HS-27A (cell line): ENCODE data around the gene MAX.
"Not testable (repeated sequence)": the region's sequence is repeated elsewhere in the genome, so short reads cannot be mapped to it uniquely, and the experiment has no call there.

Source experiments
- DNase-seq: peaks from one replicate; pipeline ENCODE4 v3.0.0-alpha.2; 2012; ENCODE audit warnings: low read depth, missing footprints

Gene MAX

DNA sequence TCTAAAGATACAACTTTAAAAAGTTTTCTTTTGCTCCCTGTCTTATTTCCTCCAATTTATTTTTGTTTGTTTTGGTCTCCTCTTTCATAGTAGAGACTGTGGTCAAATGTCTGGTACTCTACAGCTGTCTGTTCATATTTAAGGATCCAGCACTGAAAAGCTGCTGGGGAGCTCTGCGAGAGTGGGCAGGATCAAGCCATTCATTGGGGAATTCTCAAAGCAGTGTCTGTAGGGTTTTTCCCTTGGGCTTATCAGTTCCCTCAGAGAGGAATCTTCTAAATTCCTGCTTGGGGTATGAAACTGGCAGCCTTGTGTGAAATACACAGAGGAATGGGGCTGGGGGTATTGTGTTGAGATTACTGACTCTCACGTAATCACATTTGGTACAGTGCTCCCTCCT is 63.4 kb downstream of the MAX start:
- DNase-seq, result no peak

DNA sequence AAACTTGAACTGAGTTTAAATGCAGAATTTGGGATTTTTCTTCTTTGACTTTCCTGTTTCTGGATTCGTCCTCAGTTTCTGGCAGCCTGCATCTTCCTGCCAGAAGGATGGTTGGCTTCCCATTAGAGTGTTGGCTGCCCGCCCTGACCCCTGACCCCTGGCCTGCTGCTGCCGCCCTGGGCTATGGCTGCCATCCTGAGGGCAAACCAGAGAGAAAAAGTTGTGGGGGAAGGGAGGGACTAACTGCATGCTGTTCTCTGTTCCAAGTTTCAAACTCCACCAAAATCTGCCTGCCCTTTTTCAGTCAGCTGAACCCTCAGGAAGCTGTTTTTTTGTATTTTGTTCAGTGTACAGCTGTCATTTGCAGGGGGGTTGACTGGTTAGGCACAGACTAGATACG is 67.3 kb downstream of the MAX start:
- DNase-seq, result no peak

DNA sequence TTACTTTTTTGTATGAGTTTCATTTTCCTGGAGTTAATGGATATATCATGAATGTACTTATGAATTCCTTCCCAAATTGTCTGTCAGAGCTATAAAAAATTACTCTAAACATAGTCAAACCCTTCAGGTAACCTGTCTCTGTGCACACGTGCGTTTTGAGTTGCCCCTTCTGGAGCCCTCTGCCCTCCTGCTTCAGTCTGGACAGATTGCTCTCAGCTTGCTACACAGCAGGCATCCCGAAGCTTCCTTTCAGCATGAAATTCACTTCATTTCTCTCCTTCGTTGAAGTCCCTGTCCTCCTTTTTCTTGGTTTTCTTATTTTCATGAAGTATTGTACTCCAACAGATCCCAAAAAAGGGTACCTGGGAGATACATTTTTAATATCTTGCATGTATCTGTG is 68.3 kb downstream of the MAX start:
- no peak for DNase-seq

DNA sequence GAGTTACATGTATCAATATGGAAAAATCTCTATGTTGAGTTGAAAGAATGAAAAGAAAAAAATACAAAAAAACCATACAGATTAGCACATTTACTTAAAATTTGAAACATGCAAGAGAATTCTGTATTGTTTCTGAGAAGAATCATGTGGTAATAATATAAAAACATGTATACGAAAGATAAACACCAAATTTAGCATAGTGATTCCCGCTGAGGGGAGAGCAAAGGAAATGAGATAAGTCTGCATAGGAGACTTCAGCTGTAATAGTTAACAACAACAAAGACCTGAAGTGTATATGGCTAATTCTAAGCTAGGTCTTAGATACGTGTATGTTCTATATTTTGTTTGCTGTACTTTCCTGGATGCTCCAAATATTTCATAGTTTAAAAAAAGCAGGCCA is 69.1 kb downstream of the MAX start:
- DNase-seq, result no peak

DNA sequence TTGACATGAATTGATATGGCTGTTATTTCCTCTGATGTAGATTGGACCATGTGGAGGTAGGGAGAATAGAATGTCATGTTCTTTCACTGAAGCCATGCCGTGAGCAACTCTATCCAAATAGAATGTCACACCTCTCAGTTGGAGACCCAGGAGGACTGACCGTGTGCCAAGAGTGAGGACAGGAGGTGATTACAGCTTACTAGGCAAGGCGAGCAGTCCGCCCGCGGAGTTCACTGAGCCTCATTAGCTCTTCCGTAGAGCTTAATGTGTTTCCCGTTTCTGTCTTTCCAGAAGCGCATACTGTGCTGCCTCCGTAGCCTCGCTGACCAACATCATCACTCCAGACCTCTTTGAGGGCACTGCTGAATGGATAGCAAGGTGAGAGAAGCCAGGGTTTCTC is 70.0 kb downstream of the MAX start:
- no peak for DNase-seq

DNA sequence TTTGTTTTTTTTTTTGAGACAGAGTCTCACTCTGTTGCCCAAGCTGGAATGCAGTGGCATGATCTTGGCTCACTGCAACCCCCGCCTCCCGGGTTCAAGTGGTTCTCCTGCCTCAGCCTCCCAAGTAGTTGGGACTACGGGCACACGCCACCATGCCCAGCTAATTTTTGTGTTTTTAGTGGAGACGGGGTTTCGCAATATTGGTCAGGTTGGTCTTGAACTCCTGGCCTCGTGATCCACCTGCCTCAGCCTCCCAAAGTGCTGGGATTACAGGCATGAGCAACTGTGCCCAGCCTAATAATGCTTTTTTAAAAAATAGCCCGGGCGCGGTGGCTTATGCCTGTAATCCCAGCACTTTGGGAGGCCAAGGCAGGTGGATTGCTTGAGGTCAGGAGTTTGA is 71.0 kb downstream of the MAX start:
- not testable (repeated sequence) for DNase-seq

DNA sequence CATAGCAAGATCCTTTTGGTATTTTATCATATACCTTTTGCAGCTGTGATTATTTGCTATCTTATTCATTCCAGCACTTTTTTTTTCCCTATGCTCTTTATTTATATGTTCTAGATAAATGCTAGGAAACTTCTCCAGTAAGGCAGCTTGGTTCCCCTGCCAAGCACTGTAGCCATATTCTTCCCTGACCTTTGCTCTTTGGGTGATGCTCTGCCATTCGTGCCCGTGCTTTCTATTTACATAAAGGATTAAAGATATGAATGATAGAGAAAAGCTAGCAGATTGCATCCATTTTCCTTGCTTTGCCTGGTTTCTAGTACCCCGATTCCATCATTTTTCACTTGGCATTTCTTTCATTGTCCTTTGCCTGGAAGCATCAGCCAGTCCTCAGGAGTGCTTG is 73.4 kb downstream of the MAX start:
- DNase-seq, result no peak

DNA sequence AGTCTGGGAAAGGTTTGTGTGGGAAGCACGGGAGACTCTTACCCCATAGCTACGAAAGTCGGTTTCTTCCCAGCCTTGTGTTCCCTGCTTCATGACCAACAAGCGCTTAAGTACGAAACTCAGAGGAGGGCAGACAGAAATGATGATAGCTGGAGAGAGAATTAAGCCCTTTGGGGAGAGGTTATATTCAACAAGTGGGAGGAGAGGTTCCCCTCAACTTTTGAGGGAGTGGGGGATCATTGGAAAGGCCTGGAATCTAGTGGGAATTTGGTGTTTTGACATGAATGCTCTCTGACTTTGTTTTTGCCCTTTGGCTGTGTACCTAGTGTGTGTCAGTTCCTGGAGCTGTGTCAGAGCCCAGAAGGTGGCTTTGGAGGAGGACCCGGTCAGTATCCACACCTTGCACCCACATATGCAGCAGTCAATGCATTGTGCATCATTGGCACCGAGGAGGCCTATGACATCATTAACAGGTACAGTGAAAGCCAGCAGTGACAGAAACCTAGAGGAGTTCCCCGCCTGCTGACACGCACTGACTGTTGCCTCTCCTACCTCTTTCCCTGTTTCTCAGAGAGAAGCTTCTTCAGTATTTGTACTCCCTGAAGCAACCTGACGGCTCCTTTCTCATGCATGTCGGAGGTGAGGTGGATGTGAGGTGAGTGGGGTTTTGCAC is 75.1 kb downstream of the MAX start:
- DNase-seq, result no peak

DNA sequence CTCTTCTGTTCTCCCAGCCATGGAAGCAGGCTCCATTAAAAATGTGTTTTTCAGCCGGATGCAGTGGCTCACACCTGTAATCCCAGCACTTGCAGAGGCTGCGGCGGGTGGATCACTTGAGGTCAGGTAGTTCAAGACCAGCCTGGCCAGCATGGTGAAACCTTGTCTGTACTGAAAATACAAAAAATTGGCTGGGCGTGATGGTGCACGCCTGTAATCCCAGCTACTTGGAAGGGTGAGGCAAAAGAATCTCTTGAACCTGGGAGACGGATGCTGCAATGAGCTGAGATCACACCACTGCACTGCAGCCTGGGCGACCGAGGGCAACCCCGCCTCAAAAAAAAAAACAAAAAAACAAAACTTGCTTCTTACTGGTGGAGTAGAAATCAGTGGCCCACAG is 75.8 kb downstream of the MAX start:
- no peak for DNase-seq

DNA sequence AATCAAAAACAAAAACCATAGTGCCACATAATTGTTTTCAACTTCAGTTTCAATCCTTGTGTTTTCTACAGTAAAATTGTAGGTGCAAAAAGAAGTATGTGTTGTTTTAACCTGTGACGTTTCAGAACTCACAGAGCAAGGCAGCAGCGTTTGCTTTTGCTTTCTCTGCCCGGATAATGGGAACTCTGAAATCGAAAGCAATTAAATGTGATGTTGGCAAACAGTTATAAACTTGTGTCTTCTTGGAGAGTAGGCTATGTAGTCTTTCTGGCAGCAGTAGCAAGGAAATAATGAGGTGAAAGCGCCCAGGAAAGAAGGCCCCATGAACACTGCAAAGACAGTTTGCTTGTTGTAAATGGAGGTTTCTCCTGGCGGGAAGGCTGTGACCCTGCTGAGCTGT is 76.5 kb downstream of the MAX start:
- no peak for DNase-seq
